ENCODE results near the gene TEK.
"Not testable (repeated sequence)": the region's sequence is repeated elsewhere in the genome, so short reads cannot be mapped to it uniquely, and the experiment has no call there.

Gene TEK

GRCh38 chr9:27194401-27195091, 85.5 kb downstream of the TEK start:
- Histone ChIP-seq H3K9me3 (no peaks in the 10 kb centered on the region), H3K27me3 (ENCODE audit: low read depth) (no peaks in the 10 kb centered on the region), H3K36me3 (replicated peaks) (no peaks in the 10 kb centered on the region), H3K4me1 (no peaks in the 10 kb centered on the region), H3K4me3 (no peak overlapping the region)
- no peak for DNase-seq (ENCODE audit: low spot score in 2 of 2)
- in situ Hi-C loops (cut with MboI; ENCODE audit: low sequenced_read_pairs) = no loop called here

- DNase-seq (ENCODE audit: low spot score in 2 of 2) = no peak
- Histone ChIP-seq H3K36me3 (replicated peaks) (no peaks in the 10 kb centered on the region), H3K4me1 (no peaks in the 10 kb centered on the region), H3K4me3 (no peak overlapping the region), H3K9me3 (no peaks in the 10 kb centered on the region), H3K27me3 (ENCODE audit: low read depth) (no peaks in the 10 kb centered on the region)
- in situ Hi-C loops (cut with MboI; ENCODE audit: low sequenced_read_pairs) = no loop called here
Observed at GRCh38 chr9:27195191-27195590, 86.2 kb downstream of the TEK start.

GRCh38 chr9:27196383-27196782, 87.4 kb downstream of the TEK start:
- no peaks in the 10 kb centered on the region for H3K36me3 ChIP-seq (replicated peaks)
- in situ Hi-C loops (cut with MboI; ENCODE audit: low sequenced_read_pairs) = no loop called here
- H3K4me1 ChIP-seq = no peaks in the 10 kb centered on the region
- H3K4me3 ChIP-seq = no peak overlapping the region
- H3K9me3 ChIP-seq = no peaks in the 10 kb centered on the region
- no peaks in the 10 kb centered on the region for H3K27me3 ChIP-seq (ENCODE audit: low read depth)
- no peak for DNase-seq (ENCODE audit: low spot score in 2 of 2)

GRCh38 chr9:27198190-27198589, 89.2 kb downstream of the TEK start:
- Histone ChIP-seq H3K9me3 (no peaks in the 10 kb centered on the region), H3K4me1 (no peaks in the 10 kb centered on the region), H3K4me3 (no peak overlapping the region), H3K36me3 (replicated peaks) (no peaks in the 10 kb centered on the region), H3K27me3 (ENCODE audit: low read depth) (no peaks in the 10 kb centered on the region)
- in situ Hi-C loops (cut with MboI; ENCODE audit: low sequenced_read_pairs) = no loop called here
- no peak for DNase-seq (ENCODE audit: low spot score in 2 of 2)

- H3K4me1 ChIP-seq = no peaks in the 10 kb centered on the region
- no peaks in the 10 kb centered on the region for H3K9me3 ChIP-seq
- H3K36me3 ChIP-seq (replicated peaks) = no peaks in the 10 kb centered on the region
- in situ Hi-C loops (cut with MboI; ENCODE audit: low sequenced_read_pairs) = no loop called here
- H3K4me3 ChIP-seq = no peak overlapping the region
- peaks cover 4% of the 10 kb centered on the region for H3K27me3 ChIP-seq (ENCODE audit: low read depth)
- DNase-seq (ENCODE audit: low spot score in 2 of 2) = no peak
Observed at GRCh38 chr9:27202056-27202455, 93.0 kb downstream of the TEK start.

GRCh38 chr9:27203783-27204182, 94.8 kb downstream of the TEK start:
- no peak for DNase-seq (ENCODE audit: low spot score in 2 of 2)
- Histone ChIP-seq H3K9me3 (no peaks in the 10 kb centered on the region), H3K27me3 (ENCODE audit: low read depth) (peaks cover 4% of the 10 kb centered on the region), H3K4me1 (no peaks in the 10 kb centered on the region), H3K4me3 (no peak overlapping the region), H3K36me3 (replicated peaks) (no peaks in the 10 kb centered on the region)
- in situ Hi-C loops (cut with MboI; ENCODE audit: low sequenced_read_pairs) = no loop called here

- H3K27me3 ChIP-seq (ENCODE audit: low read depth) = peaks cover 4% of the 10 kb centered on the region
- no peaks in the 10 kb centered on the region for H3K9me3 ChIP-seq
- H3K4me1 ChIP-seq = no peaks in the 10 kb centered on the region
- H3K4me3 ChIP-seq = no peak overlapping the region
- no peaks in the 10 kb centered on the region for H3K36me3 ChIP-seq (replicated peaks)
- no peak for DNase-seq (ENCODE audit: low spot score in 2 of 2)
- in situ Hi-C loops (cut with MboI; ENCODE audit: low sequenced_read_pairs) = no loop called here
Observed at GRCh38 chr9:27204578-27204977, 95.6 kb downstream of the TEK start.

- in situ Hi-C loops (cut with MboI; ENCODE audit: low sequenced_read_pairs) = no loop called here
- no peak for DNase-seq (ENCODE audit: low spot score in 2 of 2)
- no peaks in the 10 kb centered on the region for H3K4me1 ChIP-seq
- H3K27me3 ChIP-seq (ENCODE audit: low read depth) = peaks cover 4% of the 10 kb centered on the region
- no peaks in the 10 kb centered on the region for H3K36me3 ChIP-seq (replicated peaks)
- H3K4me3 ChIP-seq = no peak overlapping the region
- no peaks in the 10 kb centered on the region for H3K9me3 ChIP-seq
Observed at GRCh38 chr9:27205198-27205597, 96.2 kb downstream of the TEK start.

- Histone ChIP-seq H3K36me3 (replicated peaks) (no peaks in the 10 kb centered on the region), H3K27me3 (ENCODE audit: low read depth) (peaks cover 4% of the 10 kb centered on the region), H3K4me1 (no peaks in the 10 kb centered on the region), H3K9me3 (no peaks in the 10 kb centered on the region), H3K4me3 (no peak overlapping the region)
- in situ Hi-C loops (cut with MboI; ENCODE audit: low sequenced_read_pairs) = no loop called here
- no peak for DNase-seq (ENCODE audit: low spot score in 2 of 2)
Observed at GRCh38 chr9:27206041-27206440, 97.0 kb downstream of the TEK start.

GRCh38 chr9:27209034-27209433, 100.0 kb downstream of the TEK start:
- Histone ChIP-seq H3K27me3 (ENCODE audit: low read depth) (peaks cover 3% of the 10 kb centered on the region), H3K9me3 (no peaks in the 10 kb centered on the region), H3K4me3 (no peak overlapping the region), H3K36me3 (replicated peaks) (no peaks in the 10 kb centered on the region), H3K4me1 (no peaks in the 10 kb centered on the region)
- in situ Hi-C loops (cut with MboI; ENCODE audit: low sequenced_read_pairs) = no loop called here
- DNase-seq (ENCODE audit: low spot score in 2 of 2) = no peak

GRCh38 chr9:27210588-27210987, 101.6 kb downstream of the TEK start:
- no peaks in the 10 kb centered on the region for H3K4me1 ChIP-seq
- DNase-seq (ENCODE audit: low spot score in 2 of 2) = no peak
- no peaks in the 10 kb centered on the region for H3K36me3 ChIP-seq (replicated peaks)
- H3K27me3 ChIP-seq (ENCODE audit: low read depth) = no peaks in the 10 kb centered on the region
- no peak overlapping the region for H3K4me3 ChIP-seq
- no peaks in the 10 kb centered on the region for H3K9me3 ChIP-seq
- in situ Hi-C loops (cut with MboI; ENCODE audit: low sequenced_read_pairs) = no loop called here

GRCh38 chr9:27212191-27212590, 103.2 kb downstream of the TEK start:
- Histone ChIP-seq H3K4me1 (no peaks in the 10 kb centered on the region), H3K4me3 (no peak overlapping the region), H3K27me3 (ENCODE audit: low read depth) (no peaks in the 10 kb centered on the region), H3K9me3 (no peaks in the 10 kb centered on the region), H3K36me3 (replicated peaks) (no peaks in the 10 kb centered on the region)
- DNase-seq (ENCODE audit: low spot score in 2 of 2) = no peak
- in situ Hi-C loops (cut with MboI; ENCODE audit: low sequenced_read_pairs) = no loop called here

GRCh38 chr9:27212621-27213020, 103.6 kb downstream of the TEK start:
- H3K4me1 ChIP-seq = no peaks in the 10 kb centered on the region
- in situ Hi-C loops (cut with MboI; ENCODE audit: low sequenced_read_pairs) = no loop called here
- H3K36me3 ChIP-seq (replicated peaks) = no peaks in the 10 kb centered on the region
- DNase-seq (ENCODE audit: low spot score in 2 of 2) = no peak
- no peaks in the 10 kb centered on the region for H3K27me3 ChIP-seq (ENCODE audit: low read depth)
- no peaks in the 10 kb centered on the region for H3K9me3 ChIP-seq
- no peak overlapping the region for H3K4me3 ChIP-seq

GRCh38 chr9:27227192-27227591, 118.2 kb downstream of the TEK start:
- Histone ChIP-seq H3K36me3 (replicated peaks) (no peaks in the 10 kb centered on the region), H3K27me3 (ENCODE audit: low read depth) (no peaks in the 10 kb centered on the region), H3K9me3 (no peaks in the 10 kb centered on the region), H3K4me1 (no peaks in the 10 kb centered on the region), H3K4me3 (no peak overlapping the region)
- in situ Hi-C loops (cut with MboI; ENCODE audit: low sequenced_read_pairs) = no loop called here
- no peak for DNase-seq (ENCODE audit: low spot score in 2 of 2)

- DNase-seq (ENCODE audit: low spot score in 2 of 2) = peak in 1 of 2 experiments; percentile 74
- in situ Hi-C loops (cut with MboI; ENCODE audit: low sequenced_read_pairs); H3K27me3 ChIP-seq (ENCODE audit: low read depth); H3K9me3 ChIP-seq; H3K4me1 ChIP-seq; H3K36me3 ChIP-seq (replicated peaks); H3K4me3 ChIP-seq: not testable (repeated sequence)
Observed at GRCh38 chr9:27239648-27240047, 130.6 kb downstream of the TEK start.
